ENCODE results near the gene EGLN2.
"Not testable (repeated sequence)": the region's sequence is repeated elsewhere in the genome, so short reads cannot be mapped to it uniquely, and the experiment has no call there.

Gene EGLN2

GRCh38 chr19:40755791-40756190, 43.2 kb upstream of the EGLN2 start:
- no peak for TF ChIP-seq CTCF (IDR thresholded peaks at IDR 0.05; ENCODE audit: extremely low read depth, missing control alignments)
- no peak for DNase-seq (ENCODE audit: low spot score)

GRCh38 chr19:40756502-40757110, 42.4 kb upstream of the EGLN2 start:
- TF ChIP-seq CTCF (IDR thresholded peaks at IDR 0.05; ENCODE audit: extremely low read depth, missing control alignments): no peak

GRCh38 chr19:40758491-40758890, 40.5 kb upstream of the EGLN2 start:
- TF ChIP-seq CTCF (IDR thresholded peaks at IDR 0.05; ENCODE audit: extremely low read depth, missing control alignments): no peak
- no peak for DNase-seq (ENCODE audit: low spot score)

More at GRCh38 chr19:40756502-40757110, 42.4 kb upstream of the EGLN2 start:
- no peak for DNase-seq (ENCODE audit: low spot score)

- no peak for TF ChIP-seq CTCF (IDR thresholded peaks at IDR 0.05; ENCODE audit: extremely low read depth, missing control alignments)
- no peak for DNase-seq (ENCODE audit: low spot score)
These were observed 39.6 kb upstream of the EGLN2 start for GRCh38 chr19:40759352-40759751.

- DNase-seq (ENCODE audit: low spot score): no peak
- TF ChIP-seq CTCF (IDR thresholded peaks at IDR 0.05; ENCODE audit: extremely low read depth, missing control alignments): no peak
These were observed 36.1 kb upstream of the EGLN2 start for GRCh38 chr19:40762754-40763470.

GRCh38 chr19:40763526-40763925, 35.5 kb upstream of the EGLN2 start:
- DNase-seq (ENCODE audit: low spot score): no peak
- TF ChIP-seq CTCF (IDR thresholded peaks at IDR 0.05; ENCODE audit: extremely low read depth, missing control alignments): no peak

- DNase-seq (ENCODE audit: low spot score): no peak
- TF ChIP-seq CTCF (IDR thresholded peaks at IDR 0.05; ENCODE audit: extremely low read depth, missing control alignments): no peak
These were observed 35.0 kb upstream of the EGLN2 start for GRCh38 chr19:40763963-40764362.

- DNase-seq (ENCODE audit: low spot score): not testable (repeated sequence)
These were observed 32.6 kb upstream of the EGLN2 start for GRCh38 chr19:40766385-40766784.
